NCI-H524 treated with DMSO at 0.1 percent for 48 hours (cell line): Measurements from ENCODE around the gene RSAD1.
"Not testable (repeated sequence)": the region's sequence is repeated elsewhere in the genome, so short reads cannot be mapped to it uniquely, and the experiment has no call there.

Source experiments
- DNase-seq: peaks from one replicate; lab custom pipeline; 2025; lab: John Stamatoyannopoulos, UW

The RSAD1 gene

DNA sequence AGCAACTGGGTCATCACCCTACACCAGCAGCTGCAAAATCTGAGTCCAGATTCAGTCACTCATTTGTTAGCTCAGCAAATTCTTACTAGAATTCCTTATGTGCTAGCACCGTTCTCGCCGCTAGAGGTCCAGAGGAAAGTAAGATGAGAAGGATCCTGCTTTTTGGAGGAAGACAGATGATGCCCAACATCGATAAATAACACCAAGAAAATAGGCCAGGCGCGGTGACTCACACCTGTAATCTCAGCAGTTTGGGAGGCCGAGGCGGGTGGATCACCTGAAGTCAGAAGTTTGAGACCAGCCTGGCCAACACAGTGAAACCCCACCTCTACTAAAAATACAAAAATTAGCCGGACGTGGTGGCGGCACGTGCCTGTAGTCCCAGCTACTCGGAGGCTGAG is 5.9 kb upstream of the RSAD1 start:
- DNase-seq: not testable (repeated sequence)

- no peak for DNase-seq
Measured at GRCh38 chr17:50473901-50474300, 4.8 kb upstream of the RSAD1 start.

GRCh38 chr17:50474523-50474922 is 4.1 kb upstream of the RSAD1 start:
- DNase-seq: no peak

GRCh38 chr17:50475362-50475761 is 3.3 kb upstream of the RSAD1 start:
- no peak for DNase-seq

GRCh38 chr17:50475775-50476544 is 2.7 kb upstream of the RSAD1 start:
- DNase-seq: not testable (repeated sequence)

DNA sequence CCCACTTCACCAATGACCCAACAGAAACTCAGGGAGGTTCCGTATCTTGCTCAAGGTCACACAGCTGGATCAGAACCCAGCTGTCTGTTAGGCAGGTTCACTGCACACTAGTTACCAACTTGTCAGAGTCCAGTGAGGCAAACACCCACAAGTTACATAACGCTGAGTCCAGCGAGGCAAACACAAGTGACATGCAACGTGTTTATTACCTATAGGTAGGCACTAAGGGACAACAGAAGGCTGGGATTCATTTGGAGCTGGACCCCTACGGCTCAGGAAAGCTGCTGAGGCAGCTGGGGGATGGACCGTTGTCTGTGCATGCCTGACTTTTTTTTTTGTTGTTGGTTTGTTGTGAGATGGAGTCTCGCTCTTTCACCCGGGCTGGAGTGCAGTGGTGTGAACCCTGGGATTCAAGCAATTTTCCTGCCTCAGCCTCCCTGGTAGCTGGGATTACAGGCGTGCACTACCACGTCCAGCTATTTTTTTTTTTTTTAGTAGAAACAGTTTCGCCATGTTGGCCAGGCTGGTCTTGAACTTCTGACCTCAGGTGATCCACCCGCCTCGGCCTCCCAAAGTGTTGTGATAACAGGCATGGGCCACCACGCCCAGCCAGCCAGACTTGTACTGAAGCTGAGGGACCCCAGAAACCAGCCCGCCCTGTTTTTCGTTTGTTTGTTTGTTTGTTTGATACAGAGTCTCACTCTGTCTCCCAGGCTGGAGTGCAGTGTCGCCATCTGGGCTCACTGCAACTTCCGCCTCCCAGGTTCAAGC is 1.9 kb upstream of the RSAD1 start:
- no peak for DNase-seq

DNA sequence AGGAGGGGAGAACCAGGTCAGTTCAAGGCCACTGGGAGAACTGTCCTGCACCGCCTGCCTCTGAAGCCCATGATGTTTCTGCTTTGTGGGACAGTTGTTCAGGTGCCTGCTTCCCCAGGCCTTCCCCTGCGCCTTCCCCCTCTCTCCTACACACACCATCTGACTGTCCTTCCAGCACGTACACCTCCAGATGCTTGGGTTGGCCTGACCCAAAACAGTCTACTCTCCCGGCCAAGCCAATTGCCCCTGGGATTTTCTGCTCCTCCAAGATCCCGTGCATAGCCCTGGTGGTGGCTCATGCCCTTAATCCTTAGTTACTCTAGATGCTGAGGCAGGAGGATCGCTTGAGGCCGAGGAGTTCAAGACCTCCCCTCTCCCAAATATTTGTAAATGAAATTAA is 684 bp upstream of the RSAD1 start:
- no peak for DNase-seq

- peak; percentile 46 for DNase-seq
Measured at GRCh38 chr17:50479522-50480141, 972 bp downstream of the RSAD1 start.

GRCh38 chr17:50480142-50480764 is 1.6 kb downstream of the RSAD1 start:
- DNase-seq: no peak

DNA sequence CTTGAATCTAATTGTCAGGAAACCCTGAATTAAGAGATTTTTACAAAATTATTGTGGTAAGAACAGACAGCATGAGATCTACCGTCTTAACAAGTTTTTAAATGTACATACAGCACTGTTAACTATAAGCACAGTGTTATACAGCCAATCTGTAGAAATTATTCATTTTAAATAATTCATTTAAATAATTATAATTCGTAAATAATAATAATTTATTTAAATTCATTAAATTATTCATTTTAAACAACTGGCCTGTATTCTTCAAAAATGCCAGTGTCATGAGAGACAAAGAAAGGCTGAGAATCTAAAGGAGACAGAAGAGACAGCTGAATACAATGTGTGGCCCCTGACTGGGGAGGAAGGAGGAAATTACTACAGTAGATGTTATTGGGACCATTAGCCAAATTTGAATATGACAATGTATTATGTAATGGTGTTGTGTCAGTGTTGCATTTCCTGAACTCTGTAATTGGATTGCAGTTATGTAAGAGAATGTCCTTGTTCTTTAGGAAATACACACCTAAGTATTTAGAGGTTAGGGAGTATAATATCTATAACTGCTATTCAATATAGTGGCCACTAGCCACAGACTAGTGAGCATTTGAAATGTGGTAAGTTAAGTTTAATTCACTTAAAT is 2.3 kb downstream of the RSAD1 start:
- no peak for DNase-seq

DNA sequence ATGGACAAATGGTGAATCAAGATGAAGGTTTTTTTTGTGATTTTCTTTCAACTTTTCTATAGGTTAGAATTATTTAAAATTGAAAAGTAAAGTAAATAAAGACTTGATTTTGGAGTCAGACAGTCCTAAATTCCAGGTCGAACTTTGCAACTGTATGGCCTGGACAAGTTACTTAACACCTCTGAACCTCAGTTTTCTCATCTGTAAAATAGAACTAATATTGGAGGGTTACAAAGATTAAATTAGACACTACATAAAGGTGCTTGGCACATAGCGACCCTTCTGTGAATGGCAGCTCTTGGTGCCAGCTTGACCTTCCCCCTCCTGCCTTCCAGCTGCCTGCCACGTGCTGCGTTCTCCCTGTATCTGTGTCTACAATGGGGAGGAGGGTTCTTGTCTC is 3.0 kb downstream of the RSAD1 start:
- no peak for DNase-seq

DNA sequence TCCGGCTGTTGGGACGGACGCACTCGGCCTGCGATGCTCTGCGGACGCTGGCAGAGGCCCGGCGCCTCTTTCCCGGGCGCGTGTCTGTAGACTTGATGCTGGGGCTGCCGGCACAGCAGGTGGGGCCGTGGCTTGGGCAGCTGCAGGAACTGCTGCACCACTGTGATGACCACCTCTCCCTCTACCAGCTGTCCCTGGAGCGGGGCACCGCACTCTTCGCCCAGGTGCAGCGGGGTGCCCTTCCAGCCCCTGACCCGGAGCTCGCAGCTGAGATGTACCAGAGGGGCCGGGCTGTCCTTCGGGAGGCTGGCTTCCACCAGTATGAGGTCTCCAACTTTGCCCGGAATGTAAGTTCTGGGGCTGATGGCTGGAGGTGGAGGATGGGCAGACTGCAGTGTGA is 3.5 kb downstream of the RSAD1 start:
- DNase-seq: no peak

- DNase-seq: no peak
Measured at GRCh38 chr17:50482516-50482915, 3.9 kb downstream of the RSAD1 start.

DNA sequence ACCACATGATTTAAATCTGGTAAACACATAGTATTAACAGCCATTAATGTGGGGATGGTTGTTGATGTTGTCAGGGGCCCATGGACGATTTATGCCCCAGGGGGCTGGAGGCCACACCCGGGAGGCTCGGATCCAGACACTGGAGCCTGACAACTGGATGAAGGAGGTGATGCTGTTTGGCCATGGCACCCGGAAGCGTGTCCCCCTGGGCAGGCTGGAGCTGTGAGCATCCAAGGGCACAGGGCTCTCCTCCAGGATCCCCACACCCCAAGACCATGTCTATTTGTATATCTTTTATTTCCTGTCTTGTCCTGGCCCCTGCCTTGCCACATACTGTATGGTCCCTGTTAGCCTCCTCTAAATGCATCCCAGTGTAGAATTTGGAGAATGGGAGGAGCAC is 4.6 kb downstream of the RSAD1 start:
- DNase-seq: no peak

- no peak for DNase-seq
Measured at GRCh38 chr17:50484386-50485155, 5.9 kb downstream of the RSAD1 start.

GRCh38 chr17:50487213-50488096 is 8.8 kb downstream of the RSAD1 start:
- no peak for DNase-seq

GRCh38 chr17:50488880-50489279 is 10.2 kb downstream of the RSAD1 start:
- DNase-seq: no peak

- no peak for DNase-seq
Measured at GRCh38 chr17:50491505-50491904, 12.8 kb downstream of the RSAD1 start.

DNA sequence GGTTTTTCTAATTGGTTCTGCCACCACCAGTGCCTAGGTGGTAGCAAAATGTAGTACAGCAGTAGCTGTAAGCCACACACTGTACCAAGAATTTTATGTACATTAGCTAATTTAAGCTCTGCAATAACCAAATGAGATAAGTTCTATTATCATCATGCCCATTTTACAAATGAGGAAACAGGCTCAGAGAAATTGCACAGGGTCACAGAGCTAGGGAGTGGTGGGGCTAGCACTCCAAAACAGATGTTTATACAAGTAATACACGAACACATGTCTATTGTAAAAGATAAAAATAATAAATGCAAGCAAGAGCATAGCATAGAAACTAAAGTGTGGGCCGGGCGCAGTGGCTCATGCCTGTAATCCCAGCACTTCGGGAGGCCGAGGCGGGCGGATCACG is 13.6 kb downstream of the RSAD1 start:
- no peak for DNase-seq

GRCh38 chr17:50493744-50494143 is 15.1 kb downstream of the RSAD1 start:
- DNase-seq: no peak
